ENCODE results near the gene SH2D5.

The SH2D5 gene

GRCh38 chr1:20701847-20702246 is 30.7 kb downstream of the SH2D5 start:
- DNase-seq (ENCODE audit: low read depth in 1 of 2, low spot score in 1 of 2) = no peak
- Histone ChIP-seq H3K27me3 (ENCODE audit: insufficient read depth, poor library complexity, severe bottlenecking) (no peaks in the 10 kb centered on the region), H3K4me3 (replicated peaks; ENCODE audit: insufficient read depth, low read length) (no peak overlapping the region), H3K27ac (replicated peaks) (no peak overlapping the region)
- TF ChIP-seq GABPA (IDR thresholded peaks at IDR 0.05; ENCODE audit: low read depth) (no peak), POLR2AphosphoS5 (IDR thresholded peaks at IDR 0.05; ENCODE audit: low read depth) (no peak), SPI1 (IDR thresholded peaks at IDR 0.05; ENCODE audit: borderline replicate concordance, low read depth) (no peak), CTCF (IDR thresholded peaks at IDR 0.05; ENCODE audit: insufficient read depth, low read length) (no peak), REST (IDR thresholded peaks at IDR 0.05; ENCODE audit: insufficient replicate concordance, low read depth) (no peak)

GRCh38 chr1:20701446-20701845 is 31.1 kb downstream of the SH2D5 start:
- Histone ChIP-seq H3K27ac (replicated peaks) (no peak overlapping the region), H3K4me3 (replicated peaks; ENCODE audit: insufficient read depth, low read length) (no peak overlapping the region), H3K27me3 (ENCODE audit: insufficient read depth, poor library complexity, severe bottlenecking) (no peaks in the 10 kb centered on the region)
- TF ChIP-seq CTCF (IDR thresholded peaks at IDR 0.05; ENCODE audit: insufficient read depth, low read length) = no peak
- TF ChIP-seq GABPA (IDR thresholded peaks at IDR 0.05; ENCODE audit: low read depth) = no peak
- no peak for TF ChIP-seq POLR2AphosphoS5 (IDR thresholded peaks at IDR 0.05; ENCODE audit: low read depth)
- TF ChIP-seq SPI1 (IDR thresholded peaks at IDR 0.05; ENCODE audit: borderline replicate concordance, low read depth) = no peak
- TF ChIP-seq REST (IDR thresholded peaks at IDR 0.05; ENCODE audit: insufficient replicate concordance, low read depth) = no peak
- no peak for DNase-seq (ENCODE audit: low read depth in 1 of 2, low spot score in 1 of 2)

GRCh38 chr1:20700636-20701215 is 31.8 kb downstream of the SH2D5 start:
- DNase-seq (ENCODE audit: low read depth in 1 of 2, low spot score in 1 of 2) = no peak
- Histone ChIP-seq H3K27ac (replicated peaks) (no peak overlapping the region), H3K4me3 (replicated peaks; ENCODE audit: insufficient read depth, low read length) (no peak overlapping the region), H3K27me3 (ENCODE audit: insufficient read depth, poor library complexity, severe bottlenecking) (no peaks in the 10 kb centered on the region)
- TF ChIP-seq SPI1 (IDR thresholded peaks at IDR 0.05; ENCODE audit: borderline replicate concordance, low read depth) = no peak
- no peak for TF ChIP-seq REST (IDR thresholded peaks at IDR 0.05; ENCODE audit: insufficient replicate concordance, low read depth)
